PC-9 (cell line): ENCODE data around the gene PRSS33.

Experiments
- CTCF ChIP-seq: fragments of 200-600 bp; sonication (generic); conservative IDR thresholded peaks from 2 replicates; pipeline ENCODE4 v1.6.1; 2017; ENCODE audit warnings: mixed run types, antibody characterized with exemption, mild to moderate bottlenecking, moderate library complexity
- EZH2 ChIP-seq: fragments of 200-600 bp; sonication (generic); IDR thresholded peaks from 2 replicates; pipeline ENCODE4 v1.8.0; 2017; ENCODE audit warnings: antibody characterized with exemption, low read depth

GRCh38 chr16:2773188-2773968 lies 14.0 kb downstream of the PRSS33 start:
- TF ChIP-seq CTCF (no peak), EZH2 (no peak)
